Measurements from ENCODE around the gene CEP104. TPM values are rescaled to one million over a fixed set of nuclear protein-coding genes. Genes with fewer than 3 reads are reported as not detected.

Gene CEP104
- total and polyA plus RNA-seq, 4 experiments from 2014 or later: 10.3 to 64.4 (median 47.4) TPM

DNA sequence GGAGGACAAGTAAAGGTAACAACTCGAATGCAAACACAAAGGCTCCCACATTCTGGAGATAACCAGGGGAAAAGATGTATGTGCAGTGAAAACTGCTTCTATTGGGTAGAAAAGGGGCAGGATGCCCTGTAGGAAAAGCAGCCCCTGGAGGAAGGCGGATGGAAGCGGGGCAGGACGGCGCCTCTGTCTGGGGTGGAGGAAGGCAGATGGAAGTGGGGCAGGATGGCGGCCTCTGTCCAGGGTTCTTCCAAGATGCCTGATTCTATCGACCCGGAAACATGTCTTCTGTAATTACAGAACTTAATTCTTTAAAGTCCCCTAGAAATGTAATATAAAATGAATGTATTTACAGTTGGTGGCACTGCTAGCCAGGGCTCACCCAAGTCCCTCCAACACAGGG is 36.7 kb downstream of the CEP104 start:
- DNase-seq: no peak
- ChIA-PET POLR2A (ENCODE audit: partially characterized antibody) (no interaction called here), CTCF (ENCODE audit: partially characterized antibody) (no interaction called here)
- no peaks in the 10 kb centered on the region for H3K9me3 ChIP-seq (ENCODE audit: control insufficient read depth in 1 of 2, low read length in 2 of 2)
- intact Hi-C loops (cut with micrococcal nuclease): no loop called here
- H3K9me3 Mint-ChIP-seq: no peaks in the 10 kb centered on the region
- no peak overlapping the region for H3K27ac Mint-ChIP-seq
- H3K36me3 ChIP-seq (ENCODE audit: insufficient read depth, low read length): peaks cover 34% of the 10 kb centered on the region
- H3K4me3 Mint-ChIP-seq: no peak overlapping the region
- H3K4me3 ChIP-seq (ENCODE audit: low read length in 2 of 2): no peak overlapping the region
- H3K27me3 Mint-ChIP-seq: no peaks in the 10 kb centered on the region
- H3K27ac ChIP-seq (ENCODE audit: low read depth, low read length): no peak overlapping the region
- peaks cover 0 to 3% (median 0%) of the 10 kb centered on the region in 4 donors for H3K4me1 Mint-ChIP-seq
- no peaks in the 10 kb centered on the region for H3K27me3 ChIP-seq (ENCODE audit: insufficient read depth, low read length)
- H3K4me1 ChIP-seq (ENCODE audit: insufficient read depth, low read length): no peaks in the 10 kb centered on the region
- H3K36me3 Mint-ChIP-seq: peaks cover 45 to 67% of the 10 kb centered on the region in 2 donors

DNA sequence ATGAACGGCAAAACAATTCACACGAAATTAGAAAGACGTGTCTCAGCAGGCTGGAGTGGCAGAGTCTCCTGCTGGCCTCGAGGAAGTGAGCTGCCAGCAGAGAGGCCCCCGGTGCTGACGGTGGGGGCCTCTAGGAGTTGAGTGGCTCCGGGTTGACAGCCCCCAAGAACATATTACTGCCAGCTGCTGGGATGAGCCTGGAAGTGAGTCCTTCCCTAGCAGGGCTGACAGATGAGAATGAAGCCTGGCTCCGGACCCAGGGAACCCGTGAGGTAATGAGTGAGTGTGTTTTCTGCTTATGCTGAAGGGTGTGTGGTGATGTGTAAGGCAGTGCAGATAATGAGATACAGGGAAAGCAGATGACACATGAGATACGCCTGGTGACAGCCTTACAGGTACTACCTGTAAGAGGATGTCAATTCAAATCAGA is 37.2 kb downstream of the CEP104 start:
- Histone ChIP-seq H3K4me3 (ENCODE audit: low read length in 2 of 2) (no peak overlapping the region), H3K27me3 (ENCODE audit: insufficient read depth, low read length) (no peaks in the 10 kb centered on the region), H3K27ac (ENCODE audit: low read depth, low read length) (no peak overlapping the region), H3K9me3 (ENCODE audit: control insufficient read depth in 1 of 2, low read length in 2 of 2) (no peaks in the 10 kb centered on the region), H3K4me1 (ENCODE audit: insufficient read depth, low read length) (no peaks in the 10 kb centered on the region), H3K36me3 (ENCODE audit: insufficient read depth, low read length) (peaks cover 31% of the 10 kb centered on the region)
- Mint-ChIP-seq H3K4me3 (no peak overlapping the region), H3K27ac (no peak overlapping the region), H3K9me3 (no peaks in the 10 kb centered on the region), H3K27me3 (no peaks in the 10 kb centered on the region), H3K36me3 (peaks cover 49 to 68% of the 10 kb centered on the region in 2 donors), H3K4me1 (peaks cover 0 to 3% (median 0%) of the 10 kb centered on the region in 4 donors)
- ChIA-PET CTCF (ENCODE audit: partially characterized antibody) (no interaction called here), POLR2A (ENCODE audit: partially characterized antibody) (no interaction called here)
- intact Hi-C loops (cut with micrococcal nuclease): no loop called here
- DNase-seq: no peak

DNA sequence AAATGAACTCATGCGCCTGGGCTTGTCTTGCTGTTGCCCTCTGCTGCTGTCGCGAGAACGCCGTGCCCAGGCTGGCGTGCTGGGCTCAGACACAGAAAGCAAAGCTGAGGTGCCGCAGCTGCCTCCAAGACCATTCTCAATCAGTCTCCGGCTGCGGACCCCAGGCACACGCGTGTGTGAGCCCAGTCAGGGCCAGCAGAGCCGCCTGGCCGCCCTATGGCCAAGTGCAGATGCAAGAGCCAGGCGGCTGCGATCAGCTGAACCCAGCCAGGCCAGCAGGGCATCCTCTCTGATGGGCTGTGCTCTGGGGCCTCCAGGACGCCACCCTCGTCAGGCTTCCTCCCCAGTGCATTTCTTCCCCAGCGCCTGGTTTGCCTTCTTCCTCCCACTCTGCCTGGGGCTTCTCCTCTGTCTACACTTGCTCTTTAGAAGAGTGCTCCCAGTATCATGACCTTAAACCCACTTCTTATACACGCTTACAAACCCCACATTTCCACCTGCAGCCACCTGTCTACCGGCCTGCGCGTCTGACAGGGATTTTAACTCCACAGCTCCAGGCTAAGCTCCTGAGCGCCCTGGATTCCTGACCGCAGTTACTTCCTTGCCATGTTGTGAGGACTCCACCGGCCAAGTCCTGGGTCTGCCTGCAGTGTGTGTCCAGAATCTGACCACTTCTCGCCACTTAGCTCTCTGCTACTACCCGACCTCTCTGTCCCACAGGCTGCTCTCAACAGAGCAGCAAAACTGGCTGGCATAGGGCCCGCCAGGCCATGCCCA is 39.0 kb downstream of the CEP104 start:
- Histone ChIP-seq H3K27ac (ENCODE audit: low read depth, low read length) (no peak overlapping the region), H3K4me3 (ENCODE audit: low read length in 2 of 2) (no peak overlapping the region), H3K4me1 (ENCODE audit: insufficient read depth, low read length) (no peaks in the 10 kb centered on the region), H3K36me3 (ENCODE audit: insufficient read depth, low read length) (peaks cover 26% of the 10 kb centered on the region), H3K9me3 (ENCODE audit: control insufficient read depth in 1 of 2, low read length in 2 of 2) (no peaks in the 10 kb centered on the region), H3K27me3 (ENCODE audit: insufficient read depth, low read length) (no peaks in the 10 kb centered on the region)
- Mint-ChIP-seq H3K9me3 (no peaks in the 10 kb centered on the region), H3K4me3 (no peak overlapping the region), H3K27ac (peak overlapping the region in 1 of 7 donors; percentile 41), H3K36me3 (peaks cover 47 to 62% of the 10 kb centered on the region in 2 donors), H3K27me3 (no peaks in the 10 kb centered on the region), H3K4me1 (peaks cover 0 to 3% (median 0%) of the 10 kb centered on the region in 4 donors)
- intact Hi-C loops (cut with micrococcal nuclease): no loop called here
- ChIA-PET CTCF (ENCODE audit: partially characterized antibody) (no interaction called here), POLR2A (ENCODE audit: partially characterized antibody) (no interaction called here)
- no peak for DNase-seq

- no peaks in the 10 kb centered on the region for H3K9me3 Mint-ChIP-seq
- no peak for DNase-seq
- CTCF ChIA-PET (ENCODE audit: partially characterized antibody): no interaction called here
These were observed 39.8 kb downstream of the CEP104 start for GRCh38 chr1:3817138-3817740.

DNA sequence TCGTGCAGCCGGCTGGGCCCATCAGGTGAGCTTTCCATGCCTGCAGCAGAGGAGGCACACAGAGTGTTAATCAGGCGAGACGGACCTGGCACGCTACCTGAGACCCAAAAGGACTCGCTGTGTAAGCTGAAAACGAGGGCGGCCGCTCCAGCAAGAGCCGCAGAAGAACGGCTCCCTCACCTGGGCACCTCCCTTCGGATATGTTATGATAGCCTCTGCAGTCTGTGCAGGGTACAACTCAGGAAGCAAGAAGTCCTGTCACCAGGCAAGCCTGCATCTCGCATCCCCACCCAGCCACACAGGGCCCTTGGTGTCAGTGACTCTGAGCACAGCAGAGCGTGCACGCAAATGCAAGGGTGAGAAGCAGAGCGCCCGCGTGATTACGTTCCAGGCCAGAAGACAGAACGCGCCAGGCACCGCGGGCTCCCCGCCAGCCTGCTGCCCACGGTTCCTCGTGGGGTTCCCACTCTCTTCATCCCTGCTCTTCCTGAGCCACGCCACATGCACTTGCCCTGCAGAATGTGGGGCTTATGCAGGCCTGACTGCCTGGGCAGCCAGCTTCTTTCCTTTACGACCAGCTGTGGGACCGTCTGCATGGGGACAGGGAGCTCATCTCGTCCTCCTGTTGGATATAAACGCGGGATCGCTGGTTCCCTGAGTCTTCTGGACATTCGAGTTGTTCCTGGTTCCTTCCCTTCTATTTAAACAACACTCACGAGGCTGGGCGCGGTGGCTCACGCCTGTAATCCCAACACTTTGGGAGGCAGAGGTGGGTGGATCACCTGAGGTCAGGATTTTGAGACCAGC is 40.5 kb downstream of the CEP104 start:
- Histone ChIP-seq H3K27ac (ENCODE audit: low read depth, low read length) (no peak overlapping the region), H3K27me3 (ENCODE audit: insufficient read depth, low read length) (no peaks in the 10 kb centered on the region), H3K36me3 (ENCODE audit: insufficient read depth, low read length) (peaks cover 14% of the 10 kb centered on the region), H3K9me3 (ENCODE audit: control insufficient read depth in 1 of 2, low read length in 2 of 2) (no peaks in the 10 kb centered on the region), H3K4me3 (ENCODE audit: low read length in 2 of 2) (no peak overlapping the region), H3K4me1 (ENCODE audit: insufficient read depth, low read length) (no peaks in the 10 kb centered on the region)
- ChIA-PET CTCF (ENCODE audit: partially characterized antibody) (no interaction called here), POLR2A (ENCODE audit: partially characterized antibody) (no interaction called here)
- peaks cover 0 to 2% (median 0%) of the 10 kb centered on the region in 4 donors for H3K4me1 Mint-ChIP-seq
- H3K27me3 Mint-ChIP-seq: no peaks in the 10 kb centered on the region
- H3K36me3 Mint-ChIP-seq: peaks cover 34 to 47% of the 10 kb centered on the region in 2 donors
- intact Hi-C loops (cut with micrococcal nuclease): no loop called here
- H3K27ac Mint-ChIP-seq: no peak overlapping the region
- no peak overlapping the region for H3K4me3 Mint-ChIP-seq
- DNase-seq: no peak
- no peaks in the 10 kb centered on the region for H3K9me3 Mint-ChIP-seq

More at GRCh38 chr1:3817138-3817740, 39.8 kb downstream of the CEP104 start:
- H3K4me3 Mint-ChIP-seq: no peak overlapping the region
- Histone ChIP-seq H3K4me1 (ENCODE audit: insufficient read depth, low read length) (no peaks in the 10 kb centered on the region), H3K27ac (ENCODE audit: low read depth, low read length) (no peak overlapping the region), H3K36me3 (ENCODE audit: insufficient read depth, low read length) (peaks cover 19% of the 10 kb centered on the region), H3K4me3 (ENCODE audit: low read length in 2 of 2) (no peak overlapping the region), H3K9me3 (ENCODE audit: control insufficient read depth in 1 of 2, low read length in 2 of 2) (no peaks in the 10 kb centered on the region), H3K27me3 (ENCODE audit: insufficient read depth, low read length) (no peaks in the 10 kb centered on the region)
- H3K36me3 Mint-ChIP-seq: peaks cover 41 to 54% of the 10 kb centered on the region in 2 donors
- no peaks in the 10 kb centered on the region for H3K27me3 Mint-ChIP-seq
- peaks cover 0 to 3% (median 0%) of the 10 kb centered on the region in 4 donors for H3K4me1 Mint-ChIP-seq
- POLR2A ChIA-PET (ENCODE audit: partially characterized antibody): no interaction called here
- intact Hi-C loops (cut with micrococcal nuclease): no loop called here
- H3K27ac Mint-ChIP-seq: no peak overlapping the region

- Histone ChIP-seq H3K36me3 (ENCODE audit: insufficient read depth, low read length) (peaks cover 2% of the 10 kb centered on the region), H3K27ac (ENCODE audit: low read depth, low read length) (no peak overlapping the region), H3K4me3 (ENCODE audit: low read length in 2 of 2) (no peak overlapping the region), H3K9me3 (ENCODE audit: control insufficient read depth in 1 of 2, low read length in 2 of 2) (no peaks in the 10 kb centered on the region), H3K4me1 (ENCODE audit: insufficient read depth, low read length) (no peaks in the 10 kb centered on the region), H3K27me3 (ENCODE audit: insufficient read depth, low read length) (no peaks in the 10 kb centered on the region)
- no peak overlapping the region for H3K4me3 Mint-ChIP-seq
- CTCF ChIA-PET (ENCODE audit: partially characterized antibody): no interaction called here
- POLR2A ChIA-PET (ENCODE audit: partially characterized antibody): interaction anchor here (0.5 to 0.8 kb wide), 2 partner anchors 19 to 40 kb away, joined by 3 to 4 read pairs; partner anchors contain the start of gene LRRC47
- peaks cover 24 to 33% of the 10 kb centered on the region in 2 donors for H3K36me3 Mint-ChIP-seq
- H3K4me1 Mint-ChIP-seq: peaks cover 0 to 3% (median 0%) of the 10 kb centered on the region in 4 donors
- H3K27me3 Mint-ChIP-seq: no peaks in the 10 kb centered on the region
- DNase-seq: no peak
- intact Hi-C loops (cut with micrococcal nuclease): no loop called here
- H3K9me3 Mint-ChIP-seq: no peaks in the 10 kb centered on the region
- H3K27ac Mint-ChIP-seq: peak overlapping the region in 1 of 7 donors; percentile 17
These were observed 42.0 kb downstream of the CEP104 start for GRCh38 chr1:3814771-3815561.
